AG09319 (cell line): ENCODE results near the gene PLPPR2.
"Not testable (repeated sequence)": the region's sequence is repeated elsewhere in the genome, so short reads cannot be mapped to it uniquely, and the experiment has no call there.

Experiments
- DNase-seq: peaks from one replicate; pipeline ENCODE4 v3.0.0-alpha.2; 2010; ENCODE audit warnings: low read depth; ENCODE audit errors: extremely low read depth
- TF ChIP-seq, protein P1 (sequence below): IDR thresholded peaks from 2 replicates; pipeline ENCODE4 v1.5.1; 2011; ENCODE audit warnings: low read depth, mild to moderate bottlenecking, inconsistent platforms, low read length, moderate library complexity

The PLPPR2 gene

GRCh38 chr19:11400798-11401197 lies 45.6 kb downstream of the PLPPR2 start:
- DNase-seq: no peak
- TF ChIP-seq, protein P1, sequence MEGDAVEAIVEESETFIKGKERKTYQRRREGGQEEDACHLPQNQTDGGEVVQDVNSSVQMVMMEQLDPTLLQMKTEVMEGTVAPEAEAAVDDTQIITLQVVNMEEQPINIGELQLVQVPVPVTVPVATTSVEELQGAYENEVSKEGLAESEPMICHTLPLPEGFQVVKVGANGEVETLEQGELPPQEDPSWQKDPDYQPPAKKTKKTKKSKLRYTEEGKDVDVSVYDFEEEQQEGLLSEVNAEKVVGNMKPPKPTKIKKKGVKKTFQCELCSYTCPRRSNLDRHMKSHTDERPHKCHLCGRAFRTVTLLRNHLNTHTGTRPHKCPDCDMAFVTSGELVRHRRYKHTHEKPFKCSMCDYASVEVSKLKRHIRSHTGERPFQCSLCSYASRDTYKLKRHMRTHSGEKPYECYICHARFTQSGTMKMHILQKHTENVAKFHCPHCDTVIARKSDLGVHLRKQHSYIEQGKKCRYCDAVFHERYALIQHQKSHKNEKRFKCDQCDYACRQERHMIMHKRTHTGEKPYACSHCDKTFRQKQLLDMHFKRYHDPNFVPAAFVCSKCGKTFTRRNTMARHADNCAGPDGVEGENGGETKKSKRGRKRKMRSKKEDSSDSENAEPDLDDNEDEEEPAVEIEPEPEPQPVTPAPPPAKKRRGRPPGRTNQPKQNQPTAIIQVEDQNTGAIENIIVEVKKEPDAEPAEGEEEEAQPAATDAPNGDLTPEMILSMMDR: no peak

DNA sequence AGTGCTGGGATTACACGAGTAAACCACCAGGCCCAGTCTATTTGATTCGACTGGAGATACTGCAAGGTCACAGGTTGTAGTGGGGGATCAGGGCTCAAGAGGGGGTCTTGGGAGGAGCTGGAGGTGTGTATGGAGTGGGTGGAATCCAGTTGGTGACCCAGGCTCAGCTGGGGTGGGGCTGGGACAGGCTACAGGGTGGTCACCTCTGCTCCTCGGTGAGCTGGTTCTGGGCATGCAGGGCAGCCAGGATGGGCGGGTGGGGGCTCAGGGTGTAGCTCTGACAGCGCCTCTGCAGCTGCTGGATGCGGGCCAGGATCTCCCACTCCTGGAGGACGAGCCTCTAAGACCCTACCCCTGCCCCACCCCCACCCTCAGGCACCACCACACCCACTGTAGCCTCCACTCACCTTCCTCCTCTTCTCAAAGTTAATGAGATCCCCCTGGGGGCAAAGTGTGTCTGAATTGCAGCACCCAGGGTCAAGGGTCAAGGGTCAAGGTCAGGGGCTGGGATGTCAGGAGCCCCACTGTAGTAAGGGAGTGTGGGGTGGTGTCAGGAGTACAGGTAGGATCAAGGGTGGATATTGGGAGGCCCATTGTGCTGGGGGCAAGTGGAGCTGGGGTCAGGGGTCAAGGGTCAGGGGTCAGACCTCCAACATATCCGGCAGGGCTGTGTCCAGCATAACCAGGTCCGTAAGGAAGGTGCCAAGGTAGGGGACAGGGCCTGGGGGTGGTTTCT lies 46.7 kb downstream of the PLPPR2 start:
- DNase-seq: no peak
- TF ChIP-seq, protein P1: no peak

DNA sequence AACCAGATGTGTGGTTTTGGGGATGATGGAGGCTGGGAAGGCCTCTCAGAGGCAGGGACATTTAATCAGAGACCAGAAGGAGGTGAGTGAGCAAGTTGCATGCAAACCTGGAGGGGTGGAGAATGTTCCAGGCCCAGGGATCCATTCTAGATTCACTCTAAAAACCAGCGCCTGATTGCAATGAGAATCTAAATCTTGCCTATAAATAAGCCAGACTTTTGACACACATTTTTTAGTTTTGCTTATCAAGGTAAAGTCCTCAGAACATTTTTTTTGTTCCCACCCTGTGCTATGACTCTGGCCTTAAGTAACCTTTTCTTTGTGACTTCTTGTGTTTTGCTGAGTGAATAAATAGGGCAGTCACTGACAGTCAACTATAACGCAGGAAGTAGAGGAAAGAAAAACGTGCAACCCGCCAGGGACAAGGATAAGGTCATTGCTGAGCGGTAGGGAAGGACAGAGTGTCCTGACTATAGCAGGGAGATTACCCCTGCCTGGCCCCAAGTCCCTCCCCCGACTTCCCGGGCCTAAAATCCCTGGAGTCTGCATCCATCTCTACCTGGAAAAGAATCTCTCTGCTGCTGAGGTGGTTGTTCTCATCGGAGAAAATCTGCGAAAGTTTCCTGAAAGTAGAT lies 49.5 kb downstream of the PLPPR2 start:
- DNase-seq: no peak
- TF ChIP-seq, protein P1: no peak

DNA sequence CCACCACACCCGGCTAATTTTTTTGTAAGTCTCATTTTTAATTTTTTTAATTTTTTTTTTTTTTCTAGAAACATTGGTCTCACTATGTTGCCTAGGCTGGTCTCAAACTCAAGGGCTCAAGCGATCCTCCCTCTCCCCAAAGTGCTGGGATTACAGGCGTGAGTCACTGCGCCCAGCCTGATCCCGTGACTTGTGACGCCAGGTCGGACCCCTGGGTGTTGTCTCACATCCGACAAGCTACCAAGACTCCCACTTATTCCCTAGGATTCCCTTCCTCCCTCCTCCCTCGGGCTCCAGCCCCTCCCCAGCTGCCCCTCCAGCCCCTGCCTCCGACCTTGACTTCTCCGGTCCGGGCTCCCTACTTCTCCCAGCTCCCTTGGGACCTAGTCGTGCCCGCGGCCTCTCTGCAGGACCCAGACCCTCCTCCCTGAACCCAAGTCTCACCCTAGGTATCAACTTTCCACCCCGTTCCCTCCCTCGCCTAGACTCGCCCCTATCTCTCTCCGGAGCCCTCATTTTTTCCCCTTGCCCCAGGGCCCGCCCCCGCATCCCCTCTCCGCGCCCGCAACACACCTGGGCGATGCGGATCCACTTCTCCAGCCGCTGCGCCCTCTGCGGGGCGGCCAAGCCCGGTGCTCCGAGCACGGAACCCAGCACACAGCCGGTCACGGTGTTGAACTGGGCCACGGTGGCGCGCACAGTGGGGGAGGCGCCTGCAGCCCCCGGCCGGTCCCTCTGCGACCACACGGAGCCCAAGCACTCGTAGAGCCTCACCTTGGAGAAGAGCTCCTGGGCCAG lies 50.8 kb downstream of the PLPPR2 start:
- TF ChIP-seq, protein P1: peak; percentile 18
- DNase-seq: no peak

- not testable (repeated sequence) for DNase-seq
These were observed 51.5 kb downstream of the PLPPR2 start for GRCh38 chr19:11406703-11407236.

- TF ChIP-seq, protein P1: no peak
- DNase-seq: no peak
These were observed 53.4 kb downstream of the PLPPR2 start for GRCh38 chr19:11408591-11408990.

DNA sequence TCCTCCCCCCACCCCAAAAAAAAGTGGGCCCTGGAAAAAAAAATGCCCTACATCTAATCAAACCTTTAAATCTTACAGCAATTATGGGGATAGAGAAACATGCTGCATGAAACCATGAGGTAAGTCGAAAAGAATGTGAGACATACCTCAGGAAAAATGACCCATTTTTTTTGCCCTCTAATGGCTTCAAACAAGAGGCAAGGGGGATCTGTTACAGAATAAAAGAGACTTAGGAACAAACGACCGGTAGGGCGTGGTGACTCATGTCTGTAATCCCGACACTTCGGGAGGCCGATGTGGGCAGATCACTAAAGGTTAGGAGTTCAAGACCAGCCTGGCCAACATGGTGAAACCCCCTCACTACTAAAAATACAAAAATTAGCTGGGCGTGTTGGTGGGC lies 55.5 kb downstream of the PLPPR2 start:
- no peak for DNase-seq
- TF ChIP-seq, protein P1: no peak
